Sigmoid colon (tissue), 7 donors: ENCODE results near the gene ITGA11. TPM values are rescaled to one million over a fixed set of nuclear protein-coding genes. Genes with fewer than 3 reads are reported as not detected.

ENCODE experiments used
- DNase-seq: peaks from one replicate; pipeline ENCODE4 v3.0.0-alpha.2; 2019
- H3K27ac ChIP-seq, 4 donors: fragments of 200-600 bp; sonication (generic); one replicate each; pipeline ENCODE4 v1.5.1; 2016 to 2019; ENCODE audit warnings: mild to moderate bottlenecking in 1 of 4
- H3K27me3 ChIP-seq, 3 donors: fragments of 200-600 bp; sonication (generic); one replicate each; pipeline ENCODE4 v1.5.1; 2019; ENCODE audit warnings: mild to moderate bottlenecking in 1 of 3
- H3K36me3 ChIP-seq, 4 donors: fragments of 200-600 bp; sonication (generic); one replicate each; pipeline ENCODE4 v1.5.1; 2016 to 2019
- H3K4me1 ChIP-seq, 4 donors: fragments of 200-600 bp; sonication (generic); one replicate each; pipeline ENCODE4 v1.5.1; 2017 to 2019
- H3K4me3 ChIP-seq, 4 donors: fragments of 200-600 bp; sonication (generic); one replicate each; pipeline ENCODE4 v1.5.1; 2017 to 2019; ENCODE audit warnings: mild to moderate bottlenecking in 2 of 4, moderate library complexity in 1 of 4
- H3K9me3 ChIP-seq, 4 donors: fragments of 200-600 bp in 3 of 4; sonication (generic) in 3 of 4; one replicate each; pipeline versions ENCODE4 v1.5.1 to v1.6.1; 2013 to 2019
- CTCF ChIP-seq, 4 experiments: fragments of 450-650 bp in 3 of 4; fragments of 200-600 bp in 1 of 4; IDR thresholded peaks; one replicate each; pipeline ENCODE4 v1.5.1; 2016 to 2019; ENCODE audit warnings: antibody characterized with exemption in 4 of 4, mild to moderate bottlenecking in 3 of 4, moderate library complexity in 2 of 4
- EP300 ChIP-seq, 4 donors: sonication (generic); formaldehyde crosslinking; IDR thresholded peaks; one replicate each; pipeline ENCODE4 v1.6.1; 2017; ENCODE audit warnings: antibody characterized with exemption in 4 of 4
- POLR2A ChIP-seq, 2 donors: fragments of 450-650 bp; IDR thresholded peaks; one replicate each; pipeline ENCODE4 v1.6.1; 2016; ENCODE audit warnings: antibody characterized with exemption in 2 of 2, mild to moderate bottlenecking in 2 of 2, moderate library complexity in 2 of 2
- POLR2AphosphoS5 ChIP-seq, 4 donors: sonication (generic); formaldehyde crosslinking; IDR thresholded peaks; one replicate each; pipeline ENCODE4 v1.6.1; 2017; ENCODE audit warnings: antibody characterized with exemption in 4 of 4
- WGBS, 2 donors: extraction: QIAGEN DNeasy Blood & Tissue Kit; methylation state at CpG; one replicate each; pipeline ENCODE4 v1.1.7; 2013; 5-methylcytosine and 5-hydroxymethylcytosine counted together
- intact Hi-C: fragments of 100-400 bp; cut with DNase I; formaldehyde crosslinking; loops from one replicate; pipeline ENCODE4 v1.15.1; 2023
- polyA plus RNA-seq, 3 donors: library from polyadenylated mRNA; stranded (reverse); fragments of 200-250 nt; gene quantifications; one replicate each; pipeline ENCODE4 v1.2.3, GENCODE V29; 2013
- total RNA-seq, 4 donors: library from RNA; depleted of rRNA; stranded (reverse); fragments of >200 nt; gene quantifications; one replicate each; pipeline ENCODE4 v1.1.0, GENCODE V29; 2016
- donor health status: healthy with polysubstance abuse.
- donor health status: Bipolar disorder and iron deficiency.
- donor health status: healthy.

Gene ITGA11
- total and polyA plus RNA-seq, 7 donors, result 0.71 to 6.1 (median 1.2) TPM

GRCh38 chr15:68385671-68386586 lies 46.0 kb downstream of the ITGA11 start:
- WGBS, 2 donors, result 89 to 91% methylated on average over 8 of the region's 8 CpGs
- Histone ChIP-seq H3K36me3 (no peaks in the 10 kb centered on the region), H3K27me3 (peaks cover 0 to 16% (median 0%) of the 10 kb centered on the region in 3 donors), H3K9me3 (no peaks in the 10 kb centered on the region), H3K4me3 (no peak overlapping the region), H3K4me1 (peaks cover 0 to 14% (median 5%) of the 10 kb centered on the region in 4 donors), H3K27ac (no peak overlapping the region)
- no peak for TF ChIP-seq CTCF (IDR thresholded peaks at IDR 0.05)
- no peak for TF ChIP-seq POLR2AphosphoS5 (IDR thresholded peaks at IDR 0.05)
- no peak for TF ChIP-seq EP300 (IDR thresholded peaks at IDR 0.05)
- TF ChIP-seq POLR2A (IDR thresholded peaks at IDR 0.05), result no peak
- intact Hi-C loops, result no loop called here
- peak; percentile 39 for DNase-seq

GRCh38 chr15:68385240-68385561 lies 46.8 kb downstream of the ITGA11 start:
- peak; percentile 21 for DNase-seq
- Histone ChIP-seq H3K9me3 (no peaks in the 10 kb centered on the region), H3K27ac (peak overlapping the region in 3 of 4 donors; percentile 47 to 53 (median 52)), H3K4me3 (no peak overlapping the region), H3K4me1 (peaks cover 0 to 14% (median 5%) of the 10 kb centered on the region in 4 donors), H3K27me3 (peaks cover 0 to 12% (median 0%) of the 10 kb centered on the region in 3 donors), H3K36me3 (no peaks in the 10 kb centered on the region)
- TF ChIP-seq POLR2AphosphoS5 (IDR thresholded peaks at IDR 0.05), result no peak
- no peak for TF ChIP-seq EP300 (IDR thresholded peaks at IDR 0.05)
- TF ChIP-seq POLR2A (IDR thresholded peaks at IDR 0.05), result no peak
- TF ChIP-seq CTCF (IDR thresholded peaks at IDR 0.05), result no peak
- intact Hi-C loops, result no loop called here
- 81 to 89% methylated on average over 3 of the region's 3 CpGs for WGBS, 2 donors

- peaks cover 0 to 14% (median 5%) of the 10 kb centered on the region in 4 donors for H3K4me1 ChIP-seq
- H3K27ac ChIP-seq, result peak overlapping the region; percentile 19 to 53 (median 50)
- no peaks in the 10 kb centered on the region for H3K36me3 ChIP-seq
- intact Hi-C loops, result no loop called here
- no peaks in the 10 kb centered on the region for H3K9me3 ChIP-seq
- TF ChIP-seq POLR2AphosphoS5 (IDR thresholded peaks at IDR 0.05) (no peak), CTCF (IDR thresholded peaks at IDR 0.05) (no peak), EP300 (IDR thresholded peaks at IDR 0.05) (no peak), POLR2A (IDR thresholded peaks at IDR 0.05) (no peak)
- WGBS, 2 donors, result 76 to 77% methylated on average over 9 of the region's 9 CpGs
- peak; percentile 67 for DNase-seq
- peaks cover 0 to 6% (median 0%) of the 10 kb centered on the region in 3 donors for H3K27me3 ChIP-seq
- H3K4me3 ChIP-seq, result no peak overlapping the region
These were observed 47.3 kb downstream of the ITGA11 start for GRCh38 chr15:68384451-68385239.

GRCh38 chr15:68383161-68384074 lies 48.5 kb downstream of the ITGA11 start:
- Histone ChIP-seq H3K4me1 (peaks cover 0 to 14% (median 5%) of the 10 kb centered on the region in 4 donors), H3K4me3 (no peak overlapping the region), H3K36me3 (no peaks in the 10 kb centered on the region), H3K27ac (peak overlapping the region in 1 of 4 donors; percentile 52), H3K9me3 (no peaks in the 10 kb centered on the region), H3K27me3 (no peaks in the 10 kb centered on the region)
- intact Hi-C loops, result loop anchor here (2.0 kb wide), 1 partner anchor 133 kb away; no protein-coding TSS in a partner anchor
- WGBS, 2 donors, result 92 to 93% methylated on average over 12 of the region's 12 CpGs
- TF ChIP-seq POLR2AphosphoS5 (IDR thresholded peaks at IDR 0.05) (no peak), CTCF (IDR thresholded peaks at IDR 0.05) (peak; percentile 33 to 75 (median 54))
- DNase-seq, result peak; percentile 29
